ENCODE results near the gene TREH.

GRCh38 chr11:118687906-118688305 is 8.5 kb upstream of the TREH start:
- TF ChIP-seq SMC3 (IDR thresholded peaks at IDR 0.05; ENCODE audit: low read depth, low read length): no peak
- no peak for TF ChIP-seq SIN3A (IDR thresholded peaks at IDR 0.05; ENCODE audit: borderline replicate concordance, low read depth, low read length)
- TF ChIP-seq RAD21 (IDR thresholded peaks at IDR 0.05; ENCODE audit: low read length): no peak
- TF ChIP-seq RFX5 (IDR thresholded peaks at IDR 0.05; ENCODE audit: low read length): no peak
- TF ChIP-seq GABPA (IDR thresholded peaks at IDR 0.05; ENCODE audit: low read depth): no peak
- TF ChIP-seq, protein P1, sequence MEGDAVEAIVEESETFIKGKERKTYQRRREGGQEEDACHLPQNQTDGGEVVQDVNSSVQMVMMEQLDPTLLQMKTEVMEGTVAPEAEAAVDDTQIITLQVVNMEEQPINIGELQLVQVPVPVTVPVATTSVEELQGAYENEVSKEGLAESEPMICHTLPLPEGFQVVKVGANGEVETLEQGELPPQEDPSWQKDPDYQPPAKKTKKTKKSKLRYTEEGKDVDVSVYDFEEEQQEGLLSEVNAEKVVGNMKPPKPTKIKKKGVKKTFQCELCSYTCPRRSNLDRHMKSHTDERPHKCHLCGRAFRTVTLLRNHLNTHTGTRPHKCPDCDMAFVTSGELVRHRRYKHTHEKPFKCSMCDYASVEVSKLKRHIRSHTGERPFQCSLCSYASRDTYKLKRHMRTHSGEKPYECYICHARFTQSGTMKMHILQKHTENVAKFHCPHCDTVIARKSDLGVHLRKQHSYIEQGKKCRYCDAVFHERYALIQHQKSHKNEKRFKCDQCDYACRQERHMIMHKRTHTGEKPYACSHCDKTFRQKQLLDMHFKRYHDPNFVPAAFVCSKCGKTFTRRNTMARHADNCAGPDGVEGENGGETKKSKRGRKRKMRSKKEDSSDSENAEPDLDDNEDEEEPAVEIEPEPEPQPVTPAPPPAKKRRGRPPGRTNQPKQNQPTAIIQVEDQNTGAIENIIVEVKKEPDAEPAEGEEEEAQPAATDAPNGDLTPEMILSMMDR (IDR thresholded peaks at IDR 0.05): no peak
- no peak for TF ChIP-seq NRF1 (IDR thresholded peaks at IDR 0.05; ENCODE audit: low read depth, low read length)
- TF ChIP-seq TAF1 (IDR thresholded peaks at IDR 0.05; ENCODE audit: borderline replicate concordance, low read depth, low read length): no peak
- TF ChIP-seq POLR2AphosphoS5 (IDR thresholded peaks at IDR 0.05; ENCODE audit: low read depth, low read length): no peak
- TF ChIP-seq EP300 (IDR thresholded peaks at IDR 0.05; ENCODE audit: borderline replicate concordance in 1 of 2, low read depth in 1 of 2, low read length in 1 of 2): no peak
- no peak for TF ChIP-seq MEF2A (IDR thresholded peaks at IDR 0.05; ENCODE audit: borderline replicate concordance, low read depth)
- TF ChIP-seq CHD2 (IDR thresholded peaks at IDR 0.05; ENCODE audit: low read length, partially characterized antibody): no peak
- no peak for TF ChIP-seq MXI1 (IDR thresholded peaks at IDR 0.05; ENCODE audit: low read depth, low read length)
- TF ChIP-seq NFIC (IDR thresholded peaks at IDR 0.05; ENCODE audit: borderline replicate concordance): no peak

All from SK-N-SH (cell line).